GM19099 (cell line): ENCODE results near the gene ADAMTS13.

Experiments used
- POLR2A ChIP-seq: IDR thresholded peaks from 3 replicates; pipeline ENCODE4 v1.6.1; 2011; ENCODE audit warnings: low read depth; ENCODE audit not compliant: insufficient read length; ENCODE audit errors: extremely low read depth

The ADAMTS13 gene

GRCh38 chr9:133454325-133454724 is 32.2 kb downstream of the ADAMTS13 start:
- no peak for TF ChIP-seq POLR2A

GRCh38 chr9:133454943-133455673 is 32.9 kb downstream of the ADAMTS13 start:
- no peak for TF ChIP-seq POLR2A

- TF ChIP-seq POLR2A, result no peak
Observed at GRCh38 chr9:133455936-133456335, 33.8 kb downstream of the ADAMTS13 start.

GRCh38 chr9:133456409-133456808 is 34.2 kb downstream of the ADAMTS13 start:
- TF ChIP-seq POLR2A, result no peak

GRCh38 chr9:133457233-133457632 is 35.1 kb downstream of the ADAMTS13 start:
- TF ChIP-seq POLR2A, result no peak

GRCh38 chr9:133457748-133458147 is 35.6 kb downstream of the ADAMTS13 start:
- TF ChIP-seq POLR2A, result no peak

GRCh38 chr9:133458643-133459312 is 36.6 kb downstream of the ADAMTS13 start:
- TF ChIP-seq POLR2A, result no peak

- peak; percentile 62 for TF ChIP-seq POLR2A
Observed at GRCh38 chr9:133459476-133460404, 37.6 kb downstream of the ADAMTS13 start, which contains the start of gene CACFD1. TSS of gene CACFD1 (plus strand) at chr9:133459978. CDS start at chr9:133460067, 89 bp downstream.

- TF ChIP-seq POLR2A, result peak; percentile 12
Observed at GRCh38 chr9:133460405-133461175, 38.4 kb downstream of the ADAMTS13 start.

- TF ChIP-seq POLR2A, result no peak
Observed at GRCh38 chr9:133461975-133462374, 39.8 kb downstream of the ADAMTS13 start.

- no peak for TF ChIP-seq POLR2A
Observed at GRCh38 chr9:133463234-133463863, 41.2 kb downstream of the ADAMTS13 start.

GRCh38 chr9:133463864-133464615 is 41.9 kb downstream of the ADAMTS13 start:
- TF ChIP-seq POLR2A, result no peak

- no peak for TF ChIP-seq POLR2A
Observed at GRCh38 chr9:133464638-133465037, 42.5 kb downstream of the ADAMTS13 start.
